ENCODE data around the gene TMEM37.

TMEM37 gene

DNA sequence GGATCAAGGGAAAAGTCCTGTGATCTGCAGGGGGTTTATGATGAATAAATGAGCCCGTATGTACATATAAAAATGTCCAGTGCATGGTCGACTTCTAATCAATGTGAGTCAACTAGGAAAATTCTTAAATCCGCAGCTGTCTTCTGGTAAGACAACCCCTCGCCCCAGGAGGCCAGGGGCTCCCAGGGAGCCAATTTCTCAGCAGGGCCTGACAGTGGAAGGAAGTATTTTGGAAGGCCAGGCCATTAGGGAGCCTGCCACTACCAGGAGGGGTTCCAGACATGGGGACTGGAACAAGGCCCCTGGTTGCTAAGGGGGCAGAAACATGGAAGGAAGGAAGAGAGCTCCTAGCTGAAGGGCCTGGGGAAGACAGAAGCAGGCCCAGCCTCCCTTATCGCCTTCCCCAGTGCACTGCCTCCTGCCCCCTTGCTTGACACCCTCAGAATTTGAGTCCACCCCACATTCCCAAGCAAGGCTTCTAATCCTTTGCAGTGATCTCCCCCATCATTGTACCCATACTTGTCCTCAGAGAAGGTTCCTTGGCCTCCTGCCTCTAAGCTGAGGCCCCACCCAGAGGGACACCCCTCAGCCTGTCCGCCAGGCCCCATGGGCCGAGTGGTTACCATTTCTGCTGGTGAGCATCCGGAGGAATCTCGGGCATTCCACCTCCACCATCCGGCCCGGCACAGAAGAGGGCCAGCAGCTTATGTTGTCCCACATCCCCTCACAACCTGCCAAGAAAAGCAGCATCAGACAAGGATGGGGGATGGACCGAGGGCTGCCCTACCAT is 46.7 kb downstream of the TMEM37 start:
- no peak for DNase-seq (ENCODE audit: low spot score)

DNA sequence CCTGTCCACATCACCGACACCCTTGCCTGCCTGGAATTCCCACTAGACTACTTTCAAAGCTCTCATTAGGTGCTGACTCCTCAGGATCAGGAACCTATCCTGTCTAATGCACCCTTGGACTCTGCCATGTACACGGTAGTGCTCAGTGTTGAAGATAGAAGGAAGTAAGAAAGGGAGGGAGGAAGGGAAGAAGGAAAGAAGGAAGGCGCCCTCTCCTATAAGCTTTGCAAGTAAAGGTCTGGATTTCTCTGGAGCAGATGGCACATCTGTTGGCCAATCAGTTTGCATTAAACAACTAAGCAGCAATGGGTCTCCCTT is 47.3 kb downstream of the TMEM37 start:
- DNase-seq (ENCODE audit: low spot score): no peak

DNA sequence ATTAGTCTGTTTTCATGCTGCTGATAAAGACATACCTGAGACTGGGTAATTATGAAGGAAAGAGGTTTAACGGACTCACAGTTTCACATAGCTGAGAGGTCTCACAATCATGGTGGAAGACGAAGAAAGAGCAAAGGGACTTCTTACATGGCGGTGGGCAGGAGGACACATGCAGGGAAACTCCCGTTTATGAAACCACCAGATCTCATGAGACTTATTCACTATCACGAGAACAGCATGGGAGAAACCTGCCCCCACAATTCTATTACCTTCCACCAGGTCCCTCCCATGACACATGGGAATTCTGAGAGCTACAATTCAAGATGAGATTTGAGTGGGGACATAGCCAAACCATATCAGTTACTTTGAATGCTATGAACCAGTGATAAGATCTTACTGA is 48.5 kb downstream of the TMEM37 start:
- DNase-seq (ENCODE audit: low spot score): no peak

DNA sequence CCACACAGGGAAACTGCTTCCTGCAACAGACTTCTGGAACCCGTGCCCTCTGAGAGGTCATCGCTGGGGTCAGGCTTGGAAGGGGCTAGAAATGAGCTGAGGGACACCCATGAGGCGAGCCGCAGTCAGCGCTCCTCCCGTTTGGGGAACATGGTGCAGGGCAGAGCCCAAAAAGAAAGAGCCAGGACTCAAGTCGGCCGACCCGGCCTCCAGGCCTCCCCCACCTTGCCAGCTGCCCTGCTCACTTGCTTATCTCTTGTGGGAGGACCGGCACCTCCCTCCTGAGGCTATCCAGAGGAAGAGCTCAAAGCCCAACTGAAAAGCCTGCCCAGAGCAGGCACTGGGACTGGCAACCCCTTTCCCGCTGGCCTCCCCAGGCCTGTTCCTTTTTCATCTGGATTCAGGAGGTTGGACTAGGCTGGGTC is 49.1 kb downstream of the TMEM37 start:
- no peak for DNase-seq (ENCODE audit: low spot score)

DNA sequence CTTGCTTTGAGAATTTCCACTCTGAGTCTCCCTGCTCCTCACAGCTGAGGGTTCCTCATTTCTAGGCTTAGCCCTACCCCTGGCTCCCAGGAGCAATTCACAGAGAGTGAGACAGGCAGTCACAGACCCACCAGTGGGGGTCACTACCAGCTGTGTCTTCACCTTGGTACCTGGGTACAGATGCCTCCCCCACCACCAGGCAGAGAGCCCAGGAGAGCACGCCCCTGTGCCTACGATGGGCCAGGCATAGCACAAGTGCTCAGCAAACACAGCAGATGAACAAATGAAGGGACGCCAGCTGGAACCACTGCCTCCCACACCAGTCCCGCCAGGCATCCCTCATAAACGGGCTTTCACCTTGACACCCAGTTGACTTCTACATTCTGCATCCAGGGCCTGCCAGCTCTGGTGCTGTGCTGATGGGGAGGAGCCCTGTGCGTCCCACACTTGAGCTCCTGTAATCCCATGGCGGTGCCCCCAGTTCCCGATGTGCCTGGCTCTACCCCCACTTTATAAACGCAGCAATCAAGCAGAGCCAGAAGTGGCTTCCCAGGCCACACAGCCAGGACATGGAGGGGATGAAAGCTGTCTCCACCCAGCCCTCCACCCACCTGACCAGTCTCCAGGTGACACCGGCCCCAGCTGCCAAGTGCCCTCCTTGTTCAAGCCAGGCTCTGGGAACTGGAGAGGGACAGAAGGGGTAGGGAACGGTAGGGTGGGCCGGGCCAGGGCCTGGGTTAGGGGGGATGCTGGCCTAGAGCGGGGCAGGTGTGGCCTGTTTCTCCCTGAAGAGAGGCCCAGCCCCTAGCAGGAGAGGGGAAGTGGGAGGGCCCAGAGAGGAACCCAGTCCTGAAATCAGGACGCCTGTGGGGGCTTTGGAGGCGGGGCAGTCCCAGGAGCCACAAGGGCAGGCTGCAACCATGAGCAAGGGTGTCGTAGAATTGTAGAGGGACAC is 50.1 kb downstream of the TMEM37 start:
- no peak for DNase-seq (ENCODE audit: low spot score)

DNA sequence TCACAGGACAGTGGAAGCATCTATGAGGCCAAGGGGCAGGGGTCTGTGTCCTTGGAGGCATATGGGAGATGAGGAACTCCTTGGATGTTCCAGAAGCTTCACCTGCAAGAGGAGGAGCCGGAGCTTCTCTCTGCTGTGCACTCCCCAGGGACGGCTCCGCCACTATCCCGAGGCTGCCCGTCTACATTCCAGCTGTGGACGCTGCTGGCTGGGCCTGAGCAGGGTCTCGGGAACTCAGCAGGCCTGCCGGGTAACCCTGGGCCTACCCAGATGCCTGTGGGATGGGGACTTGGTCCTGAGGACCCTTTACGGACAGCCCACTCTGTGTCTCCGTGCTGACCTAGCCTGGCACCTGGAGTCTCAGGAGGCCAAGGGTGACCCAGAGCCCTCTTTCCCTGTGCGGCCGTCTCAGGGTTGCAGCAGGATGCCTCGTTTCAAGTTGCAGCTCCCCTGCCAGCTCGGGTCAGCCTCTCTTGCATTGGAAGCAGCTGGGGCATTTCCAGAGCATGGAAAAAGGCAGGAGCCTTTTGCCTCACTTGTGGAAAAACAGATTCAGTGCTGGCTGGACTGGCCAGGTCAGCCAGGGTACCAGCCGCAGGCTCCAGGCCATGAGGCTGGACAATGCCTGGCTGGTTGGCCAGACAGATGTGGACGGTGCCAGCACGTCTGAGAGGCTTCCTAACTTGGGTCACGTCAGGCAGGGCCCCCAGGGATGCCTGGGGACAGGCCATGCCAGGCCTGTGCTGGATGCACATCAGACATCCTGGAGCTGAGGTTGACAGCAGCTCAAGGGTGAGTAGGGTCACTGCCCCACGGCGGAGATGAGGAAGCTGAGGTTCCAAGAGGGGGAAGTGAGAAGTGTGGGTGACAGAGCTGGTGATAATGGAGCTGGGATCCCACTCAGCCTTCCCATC is 51.1 kb downstream of the TMEM37 start:
- DNase-seq (ENCODE audit: low spot score): no peak

DNA sequence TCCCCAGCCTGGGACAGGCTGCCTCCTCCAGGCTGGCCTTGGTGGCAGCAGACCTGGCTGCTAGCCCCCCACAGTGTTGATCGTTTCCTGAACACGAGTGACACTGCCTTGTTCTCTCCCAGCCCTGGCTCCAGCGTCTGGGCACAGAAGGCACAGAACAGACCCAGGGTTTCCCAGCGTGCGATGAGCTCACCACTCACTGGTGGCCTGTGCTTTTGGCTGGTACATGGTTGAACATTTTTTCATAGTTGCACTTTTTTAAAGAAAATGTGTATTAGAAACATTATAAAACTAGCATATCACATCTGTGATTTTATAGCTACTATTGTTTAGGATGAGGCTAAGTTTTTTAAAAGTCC is 51.7 kb downstream of the TMEM37 start:
- no peak for DNase-seq (ENCODE audit: low spot score)

DNA sequence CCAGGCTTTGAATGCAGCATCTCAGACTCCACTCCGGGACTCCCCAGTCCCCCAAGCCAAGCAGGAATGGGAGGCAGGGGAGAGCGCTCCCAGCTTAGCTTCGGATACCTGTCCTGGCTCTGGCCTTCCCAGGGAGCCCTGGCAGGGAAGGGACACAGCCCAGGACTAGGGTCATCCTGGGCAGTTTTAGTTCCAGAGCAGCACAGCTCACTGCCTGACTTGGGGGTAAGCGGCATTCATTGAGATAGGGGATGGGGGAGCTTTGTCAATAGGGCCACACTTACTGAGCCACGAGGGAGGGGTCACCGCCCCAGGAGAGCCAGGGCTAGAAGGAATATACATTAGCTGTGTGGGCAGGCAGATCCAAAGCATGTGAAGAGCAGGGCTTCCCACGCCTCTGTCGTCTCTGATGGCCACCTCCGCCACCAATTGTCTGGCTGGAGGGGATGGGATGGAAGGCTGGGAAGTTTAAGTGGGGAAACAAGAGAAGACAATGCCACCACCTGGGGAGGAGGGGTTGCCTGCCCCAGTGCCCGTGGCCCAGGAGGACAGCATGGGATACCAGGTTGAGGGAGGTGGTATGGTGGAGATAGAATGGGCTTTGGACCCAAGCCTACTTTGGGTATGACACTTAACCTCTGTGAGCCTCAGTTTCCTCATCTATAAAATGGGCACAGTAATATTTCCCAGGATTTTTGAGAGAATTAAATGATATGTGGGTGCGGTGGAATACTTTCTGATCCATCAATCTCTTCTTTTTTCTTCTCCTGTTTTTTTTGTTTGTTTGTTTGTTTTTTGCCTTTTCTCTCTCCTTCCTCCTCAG is 52.5 kb downstream of the TMEM37 start:
- DNase-seq (ENCODE audit: low spot score): no peak

DNA sequence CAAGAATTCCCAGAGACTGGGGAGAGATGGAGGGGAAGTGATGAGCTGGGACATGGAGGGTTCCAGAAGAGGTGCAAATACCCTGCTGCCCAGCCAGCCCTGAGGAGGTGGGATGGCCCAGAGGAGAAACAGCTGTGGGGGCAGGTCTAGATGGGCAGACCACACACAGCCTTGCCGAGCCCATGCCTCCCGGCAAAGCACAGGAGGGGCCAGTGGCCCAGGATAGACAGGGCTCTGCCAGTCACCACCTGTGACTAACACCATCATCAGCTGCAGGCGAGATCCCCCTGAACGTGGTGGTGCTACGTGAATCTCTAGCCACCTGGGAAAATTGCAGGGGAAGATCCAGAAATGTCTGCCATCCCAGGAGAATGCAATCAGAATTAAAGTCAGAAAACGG is 53.2 kb downstream of the TMEM37 start:
- DNase-seq (ENCODE audit: low spot score): no peak

DNA sequence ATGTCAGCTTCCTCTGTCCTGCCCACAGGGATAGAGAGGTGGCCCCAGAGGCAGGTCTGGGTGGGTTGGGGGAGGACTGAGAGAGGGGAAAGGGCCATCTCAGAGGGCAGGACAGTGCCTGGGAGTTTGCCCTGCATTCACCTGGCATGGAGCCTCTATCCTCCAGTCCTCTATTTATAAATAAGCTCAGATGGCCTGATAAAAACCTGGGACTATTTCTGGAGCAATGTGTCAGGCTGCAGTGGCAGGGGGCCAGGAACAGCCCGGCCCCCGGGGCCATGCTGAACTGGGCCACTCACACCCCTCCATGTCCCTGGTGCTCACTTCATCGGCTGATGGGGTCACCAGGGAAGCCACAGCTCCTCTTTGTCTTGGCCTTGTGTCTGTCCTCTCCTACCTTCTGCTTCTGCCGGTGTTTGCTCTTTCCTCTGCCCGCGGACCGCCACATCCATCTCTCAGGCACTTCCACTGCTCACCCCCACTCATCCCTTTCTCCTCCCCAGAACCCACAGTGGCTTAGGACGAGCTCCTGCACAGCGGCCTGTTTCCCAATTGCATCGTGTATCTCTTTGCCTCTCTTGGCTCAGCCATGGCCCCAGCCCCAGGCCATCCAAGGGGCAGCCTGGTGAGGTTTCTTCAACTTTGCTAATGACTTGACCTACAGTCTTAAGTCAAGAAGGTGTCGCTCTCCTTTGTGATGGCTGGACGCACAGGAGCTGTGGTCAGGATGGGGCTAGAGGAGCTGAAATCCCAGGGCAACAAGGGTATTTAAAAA is 53.9 kb downstream of the TMEM37 start:
- no peak for DNase-seq (ENCODE audit: low spot score)

DNA sequence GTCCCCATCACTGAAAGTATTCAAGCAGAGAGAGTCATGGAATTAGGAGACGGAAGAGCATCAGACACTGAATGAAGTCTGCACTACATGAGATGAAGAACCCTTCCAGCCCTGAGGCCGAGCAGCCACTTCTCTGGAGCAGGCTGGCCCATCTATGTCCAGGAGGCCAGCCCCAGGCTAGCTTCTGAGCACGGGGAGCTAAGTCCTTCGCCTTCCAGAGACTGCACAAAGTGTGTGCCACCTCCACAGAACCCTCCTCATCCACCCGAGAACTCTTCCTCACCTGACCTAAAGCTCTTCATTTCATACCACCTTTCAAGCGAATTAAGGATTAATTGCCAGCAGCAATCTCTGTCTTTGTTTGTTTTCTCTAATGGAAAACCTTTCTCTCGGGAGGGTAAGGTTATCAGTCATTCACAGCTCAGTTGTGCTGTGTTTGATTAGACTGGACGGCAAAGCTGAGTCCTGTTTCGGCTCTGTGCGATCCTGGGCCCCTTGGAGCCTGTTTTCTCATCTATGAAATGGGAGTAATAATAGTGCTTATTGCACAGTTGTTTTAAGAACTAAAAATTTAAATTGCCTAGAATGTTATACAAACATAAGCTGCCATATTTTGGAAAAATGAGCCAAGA is 54.7 kb downstream of the TMEM37 start:
- no peak for DNase-seq (ENCODE audit: low spot score)

DNA sequence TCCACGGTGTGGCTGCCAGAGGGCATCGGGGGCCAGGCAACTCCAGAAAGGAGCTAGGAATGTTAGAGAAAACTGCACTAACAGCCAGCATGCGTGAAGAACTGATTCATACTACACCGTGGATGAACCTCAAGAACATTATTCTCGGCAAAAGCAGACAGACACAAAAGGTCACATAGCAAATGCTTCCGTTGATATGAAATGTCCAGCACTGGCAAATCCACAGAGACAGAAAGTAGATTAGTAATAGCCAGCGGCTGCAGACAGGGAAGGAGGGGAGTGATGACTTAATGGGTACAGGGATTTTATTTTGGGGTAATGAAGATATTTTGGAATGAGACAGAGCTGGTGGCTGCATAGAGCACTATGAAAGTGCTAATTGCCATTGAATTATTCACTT is 55.2 kb downstream of the TMEM37 start:
- no peak for DNase-seq (ENCODE audit: low spot score)

DNA sequence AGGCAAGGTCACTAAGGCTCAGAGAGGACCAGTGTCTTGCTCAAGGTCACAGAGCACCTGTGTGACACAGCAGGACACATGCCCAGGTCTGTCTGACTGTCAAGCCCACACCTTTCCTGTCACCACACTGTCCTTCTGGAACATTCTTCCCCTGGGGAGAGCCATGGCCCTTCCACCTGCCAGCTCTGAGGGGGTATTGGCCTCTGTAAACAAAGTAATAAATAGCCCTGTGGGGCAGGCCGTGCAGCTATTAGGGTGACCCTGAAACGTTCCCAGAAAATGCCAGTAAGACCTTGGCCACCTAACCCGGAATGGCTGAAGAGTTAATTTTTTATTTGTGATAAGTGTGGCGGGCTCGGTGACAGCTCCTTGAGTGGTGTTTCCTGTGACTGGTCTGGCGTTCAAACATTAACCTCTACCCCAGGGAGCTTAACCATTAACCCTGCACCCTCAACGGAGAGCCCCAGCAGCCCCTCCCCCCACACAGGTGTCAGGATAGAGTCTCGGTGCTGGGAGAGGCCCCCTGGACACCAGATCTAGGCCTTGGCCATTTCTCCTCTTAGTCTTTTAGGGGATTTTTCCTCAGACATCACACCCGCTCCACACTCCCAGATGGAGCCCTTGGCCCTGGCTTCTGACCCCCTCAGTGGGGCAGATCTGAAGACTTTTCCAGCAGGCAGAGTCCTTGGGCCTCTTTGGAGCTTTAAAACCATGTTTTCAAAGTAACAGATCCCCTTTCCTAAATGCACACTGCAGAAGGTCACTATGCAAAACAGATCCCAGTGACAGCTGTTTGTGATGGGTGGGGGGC is 56.0 kb downstream of the TMEM37 start:
- DNase-seq (ENCODE audit: low spot score): no peak
